ENCODE data around the gene CCR8.

GRCh38 chr3:39350714-39351113, 21.2 kb downstream of the CCR8 start:
- TF ChIP-seq CTCF (IDR thresholded peaks at IDR 0.05) (no peak), POLR2A (IDR thresholded peaks at IDR 0.05) (no peak)

Measured in Peyer's patch (tissue), 4 donors.